HG02678 (cell line): Measurements from ENCODE around the gene ARSG.
"Not testable (repeated sequence)": the region's sequence is repeated elsewhere in the genome, so short reads cannot be mapped to it uniquely, and the experiment has no call there.

ENCODE experiments used
- ATAC-seq: cut with Tn5 transposase; IDR thresholded peaks from one replicate; pipeline ENCODE4 v1.9.1; 2021; ENCODE audit warnings: mild to moderate bottlenecking, moderate library complexity; ENCODE audit not compliant: unreplicated experiment

Gene ARSG

GRCh38 chr17:68290955-68291835 is at the start of gene ARSG, which contains the start of gene SLC16A6:
ARSG (plus strand) TSS chr17:68291495; CDS start chr17:68307494, 15,999 bp downstream.
SLC16A6 (minus strand) TSS chr17:68291127; CDS start chr17:68278320, 12,807 bp downstream.
- ATAC-seq: peak; percentile 52

GRCh38 chr17:68246271-68247028 is 44.8 kb upstream of the ARSG start:
- ATAC-seq: no peak

GRCh38 chr17:68247445-68248198 is 43.7 kb upstream of the ARSG start, which contains the start of gene AMZ2:
AMZ2 (plus strand) TSS chr17:68248043; CDS start chr17:68250188, 2,145 bp downstream.
- peak; percentile 92 for ATAC-seq

GRCh38 chr17:68248199-68248825 is 43.0 kb upstream of the ARSG start:
- peak; percentile 24 for ATAC-seq

GRCh38 chr17:68248891-68249290 is 42.4 kb upstream of the ARSG start:
- ATAC-seq: no peak

- no peak for ATAC-seq
Measured at GRCh38 chr17:68249354-68249765, 41.9 kb upstream of the ARSG start.

GRCh38 chr17:68253426-68253825 is 37.9 kb upstream of the ARSG start:
- not testable (repeated sequence) for ATAC-seq

GRCh38 chr17:68255151-68255550 is 36.1 kb upstream of the ARSG start:
- ATAC-seq: no peak

- no peak for ATAC-seq
Measured at GRCh38 chr17:68255731-68256538, 35.4 kb upstream of the ARSG start.

- not testable (repeated sequence) for ATAC-seq
Measured at GRCh38 chr17:68256701-68257100, 34.6 kb upstream of the ARSG start.

- ATAC-seq: no peak
Measured at GRCh38 chr17:68257934-68258333, 33.4 kb upstream of the ARSG start.

GRCh38 chr17:68258890-68259647 is 32.2 kb upstream of the ARSG start:
- ATAC-seq: peak; percentile 90

- not testable (repeated sequence) for ATAC-seq
Measured at GRCh38 chr17:68259648-68259951, 31.7 kb upstream of the ARSG start.

- no peak for ATAC-seq
Measured at GRCh38 chr17:68260051-68260762, 31.1 kb upstream of the ARSG start.

GRCh38 chr17:68262467-68262866 is 28.8 kb upstream of the ARSG start:
- ATAC-seq: not testable (repeated sequence)

- ATAC-seq: peak; percentile 51
Measured at GRCh38 chr17:68263101-68263681, 28.1 kb upstream of the ARSG start.

GRCh38 chr17:68265833-68266232 is 25.5 kb upstream of the ARSG start:
- ATAC-seq: not testable (repeated sequence)

- no peak for ATAC-seq
Measured at GRCh38 chr17:68273722-68274121, 17.6 kb upstream of the ARSG start.
